Activated CD4-positive, CD25-positive, alpha-beta regulatory T cell treated with anti-CD3 and anti-CD28 coated beads, Interleukin-2, amount 50 U/mL, for 24 hours (primary cell): ENCODE measurements around the gene C1QL3.

Source experiments
- ATAC-seq, 2 donors: fragments of 150-1000 bp; cut with Tn5 transposase; one replicate each; pipeline ENCODE4 v1.10.0; 2021; ENCODE audit warnings: mild to moderate bottlenecking in 1 of 2, moderate library complexity in 1 of 2

Gene C1QL3

GRCh38 chr10:16491933-16492332 is 29.7 kb downstream of the C1QL3 start:
- ATAC-seq, result no peak

- ATAC-seq, result no peak
Measured at GRCh38 chr10:16490511-16490910, 31.2 kb downstream of the C1QL3 start.

DNA sequence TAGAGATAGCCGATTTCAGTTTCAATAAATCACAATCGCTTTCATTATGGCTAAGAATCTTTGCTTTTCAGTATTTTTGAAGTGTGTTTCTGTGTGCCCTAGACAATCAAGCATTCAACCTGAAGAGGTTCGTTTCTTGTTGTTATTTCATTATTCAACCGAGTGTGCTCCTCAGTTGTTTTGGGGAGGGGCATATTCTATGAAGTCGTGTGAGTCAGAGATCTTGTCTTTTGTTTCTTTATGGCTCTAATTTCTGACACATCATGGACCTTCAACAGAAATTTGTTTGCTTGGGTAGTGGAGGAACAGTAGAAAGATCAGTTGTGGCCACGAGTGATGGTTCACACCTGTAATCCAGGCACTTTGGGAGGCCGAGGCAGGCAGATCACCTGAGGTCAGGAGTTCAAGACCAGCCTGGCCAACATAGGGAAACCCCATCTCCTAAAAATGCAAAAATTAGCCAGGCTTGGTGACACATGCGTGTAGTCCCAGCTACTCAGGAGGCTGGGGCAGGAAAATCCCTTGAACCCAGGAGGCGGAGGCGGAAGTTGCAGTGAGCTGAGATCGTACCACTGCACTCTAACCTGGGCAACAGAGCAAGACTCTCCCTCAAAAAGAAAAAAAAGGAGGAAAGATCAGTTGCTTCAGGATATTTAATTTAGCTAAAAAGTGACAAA is 38.3 kb downstream of the C1QL3 start:
- ATAC-seq, result peak; percentile 79 to 81

DNA sequence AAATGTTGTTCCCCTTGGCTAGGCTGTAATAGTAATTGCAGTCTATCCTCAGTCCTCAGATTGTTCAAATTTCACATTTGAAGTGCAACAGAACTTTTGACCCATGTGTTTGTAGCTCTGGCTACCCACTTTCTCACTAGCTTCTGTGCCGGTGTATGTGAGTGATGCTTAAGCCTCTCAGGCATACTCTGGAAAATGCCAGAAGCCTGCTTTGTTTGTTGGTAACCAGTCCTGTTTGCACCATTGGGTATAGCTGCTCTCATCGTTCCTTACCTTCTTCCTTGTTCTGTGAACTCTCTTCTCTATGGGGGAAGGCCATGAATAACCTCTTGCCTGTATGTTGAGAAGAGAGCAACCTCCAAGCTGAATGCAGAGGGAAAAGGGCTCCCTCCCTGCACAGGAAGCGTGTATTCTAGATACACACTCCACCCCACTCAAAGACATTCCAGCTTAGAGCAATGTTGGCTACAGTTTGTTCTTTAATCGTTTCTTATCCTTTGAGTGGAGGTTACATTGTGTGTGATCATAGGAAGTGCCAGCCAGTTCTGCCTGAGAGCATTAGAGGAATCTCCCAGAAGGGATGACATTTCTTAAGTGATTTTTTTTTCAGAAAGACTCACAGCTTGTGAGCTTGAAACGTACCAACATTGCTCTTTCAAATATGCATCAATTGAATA is 40.5 kb downstream of the C1QL3 start:
- no peak for ATAC-seq

DNA sequence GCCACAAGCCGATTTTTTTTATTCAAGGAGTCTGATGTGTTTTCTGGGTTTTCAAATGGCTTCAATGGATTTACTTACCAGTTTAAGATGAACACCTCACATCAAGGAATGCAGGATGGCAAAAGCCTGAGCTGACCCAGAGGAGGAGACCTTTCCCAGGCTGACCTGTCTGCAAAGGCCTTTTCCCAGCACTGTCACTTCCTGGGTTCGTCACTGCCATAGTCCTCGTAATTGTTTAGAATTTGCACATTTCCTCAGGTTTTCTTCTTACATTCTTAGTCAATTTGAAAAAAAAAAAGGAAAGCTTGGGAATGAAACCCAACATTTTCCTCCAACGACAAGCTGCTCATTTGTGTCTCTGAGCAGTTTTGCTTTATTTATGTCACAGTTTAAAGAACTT is 42.9 kb downstream of the C1QL3 start:
- ATAC-seq, result no peak

DNA sequence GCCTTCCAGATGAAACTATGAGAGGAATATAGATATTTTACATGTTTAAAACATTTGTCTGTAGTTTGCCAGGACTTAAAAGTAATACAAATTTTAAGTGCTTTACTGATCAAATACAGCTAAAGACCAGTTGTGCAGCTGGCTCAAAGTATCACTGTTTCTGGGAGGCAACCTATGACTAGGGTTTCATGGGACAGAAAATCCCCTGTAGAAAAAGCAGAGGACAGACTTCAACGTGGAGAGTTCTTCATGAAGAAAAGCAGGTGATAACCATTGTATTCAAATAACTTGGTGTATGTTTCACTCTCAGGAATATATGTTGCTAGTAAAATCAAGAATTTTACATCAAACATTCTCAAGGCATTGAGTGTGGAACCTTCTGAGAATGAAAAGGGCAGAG is 43.9 kb downstream of the C1QL3 start:
- no peak for ATAC-seq

GRCh38 chr10:16472828-16473227 is 48.9 kb downstream of the C1QL3 start:
- no peak for ATAC-seq

DNA sequence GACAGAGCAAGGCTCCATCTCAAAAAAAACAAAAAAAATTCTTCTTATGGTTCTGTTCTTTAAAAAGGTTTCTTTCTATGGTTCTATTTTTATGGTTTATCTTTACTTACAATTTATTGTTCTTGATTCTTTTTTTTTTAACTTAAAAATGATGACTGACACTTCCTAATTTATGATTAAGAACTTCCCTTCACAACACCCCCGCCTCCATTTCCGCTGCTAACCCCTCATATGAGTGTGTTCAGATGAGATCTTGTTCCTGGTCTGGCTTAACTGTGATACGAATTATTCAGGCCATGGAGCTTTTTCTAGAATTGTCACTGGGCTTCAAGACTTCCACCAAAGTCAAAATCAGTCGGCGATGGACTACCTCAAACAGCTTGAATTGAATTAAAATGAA is 50.9 kb downstream of the C1QL3 start:
- ATAC-seq, result peak; percentile 56 to 63

DNA sequence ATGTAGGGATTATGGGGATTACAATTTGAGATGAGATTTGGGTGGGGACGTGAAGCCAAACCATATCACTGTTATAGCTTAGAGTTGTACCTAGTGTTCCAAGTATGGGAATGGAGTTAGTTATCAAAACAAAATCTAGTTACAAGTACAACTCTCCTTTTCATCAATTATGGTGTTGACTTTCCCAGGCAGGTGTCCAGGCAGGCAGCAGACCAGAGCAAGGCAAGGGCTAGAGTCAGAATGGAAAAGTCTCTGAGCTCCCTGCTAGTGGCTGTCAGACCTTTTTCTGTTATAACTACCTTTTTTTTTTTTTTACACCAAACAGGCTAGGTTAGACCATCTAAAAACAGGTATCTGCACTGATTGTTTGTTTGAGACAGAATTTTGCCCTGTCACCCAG is 55.7 kb downstream of the C1QL3 start:
- ATAC-seq, result no peak
